ENCODE measurements around the gene BTNL8. TPM values are rescaled to one million over a fixed set of nuclear protein-coding genes. Genes with fewer than 3 reads are reported as not detected.

BTNL8 gene
- total RNA-seq, 1 donor from 2014 or later, result not detected

- no peak overlapping the region for H3K4me3 Mint-ChIP-seq (ENCODE audit: unreplicated experiment)
- no peaks in the 10 kb centered on the region for H3K4me1 Mint-ChIP-seq (ENCODE audit: unreplicated experiment)
- H3K9me3 Mint-ChIP-seq (ENCODE audit: unreplicated experiment), result no peaks in the 10 kb centered on the region
- H3K36me3 Mint-ChIP-seq (ENCODE audit: unreplicated experiment), result no peaks in the 10 kb centered on the region
- no peak overlapping the region for H3K27ac Mint-ChIP-seq (ENCODE audit: unreplicated experiment)
- no peak for DNase-seq (ENCODE audit: extremely low spot score, unreplicated experiment)
- TF ChIP-seq, protein P1, sequence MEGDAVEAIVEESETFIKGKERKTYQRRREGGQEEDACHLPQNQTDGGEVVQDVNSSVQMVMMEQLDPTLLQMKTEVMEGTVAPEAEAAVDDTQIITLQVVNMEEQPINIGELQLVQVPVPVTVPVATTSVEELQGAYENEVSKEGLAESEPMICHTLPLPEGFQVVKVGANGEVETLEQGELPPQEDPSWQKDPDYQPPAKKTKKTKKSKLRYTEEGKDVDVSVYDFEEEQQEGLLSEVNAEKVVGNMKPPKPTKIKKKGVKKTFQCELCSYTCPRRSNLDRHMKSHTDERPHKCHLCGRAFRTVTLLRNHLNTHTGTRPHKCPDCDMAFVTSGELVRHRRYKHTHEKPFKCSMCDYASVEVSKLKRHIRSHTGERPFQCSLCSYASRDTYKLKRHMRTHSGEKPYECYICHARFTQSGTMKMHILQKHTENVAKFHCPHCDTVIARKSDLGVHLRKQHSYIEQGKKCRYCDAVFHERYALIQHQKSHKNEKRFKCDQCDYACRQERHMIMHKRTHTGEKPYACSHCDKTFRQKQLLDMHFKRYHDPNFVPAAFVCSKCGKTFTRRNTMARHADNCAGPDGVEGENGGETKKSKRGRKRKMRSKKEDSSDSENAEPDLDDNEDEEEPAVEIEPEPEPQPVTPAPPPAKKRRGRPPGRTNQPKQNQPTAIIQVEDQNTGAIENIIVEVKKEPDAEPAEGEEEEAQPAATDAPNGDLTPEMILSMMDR (IDR thresholded peaks at IDR 0.05), result no peak
- no peaks in the 10 kb centered on the region for H3K27me3 Mint-ChIP-seq (ENCODE audit: unreplicated experiment)
These were observed 11.8 kb downstream of the BTNL8 start for GRCh38 chr5:180910735-180911134.

GRCh38 chr5:180914646-180915045 lies 15.7 kb downstream of the BTNL8 start:
- H3K4me3 Mint-ChIP-seq (ENCODE audit: unreplicated experiment), result no peak overlapping the region
- no peak overlapping the region for H3K27ac Mint-ChIP-seq (ENCODE audit: unreplicated experiment)
- H3K36me3 Mint-ChIP-seq (ENCODE audit: unreplicated experiment), result no peaks in the 10 kb centered on the region
- TF ChIP-seq, protein P1 (IDR thresholded peaks at IDR 0.05), result no peak
- no peak for DNase-seq (ENCODE audit: extremely low spot score, unreplicated experiment)
- H3K4me1 Mint-ChIP-seq (ENCODE audit: unreplicated experiment), result peaks cover 3% of the 10 kb centered on the region
- no peaks in the 10 kb centered on the region for H3K27me3 Mint-ChIP-seq (ENCODE audit: unreplicated experiment)
- H3K9me3 Mint-ChIP-seq (ENCODE audit: unreplicated experiment), result no peaks in the 10 kb centered on the region

GRCh38 chr5:180915924-180916323 lies 17.0 kb downstream of the BTNL8 start:
- TF ChIP-seq, protein P1 (IDR thresholded peaks at IDR 0.05), result no peak
- Mint-ChIP-seq H3K4me1 (ENCODE audit: unreplicated experiment) (peaks cover 3% of the 10 kb centered on the region), H3K9me3 (ENCODE audit: unreplicated experiment) (no peaks in the 10 kb centered on the region), H3K36me3 (ENCODE audit: unreplicated experiment) (no peaks in the 10 kb centered on the region), H3K27ac (ENCODE audit: unreplicated experiment) (no peak overlapping the region), H3K4me3 (ENCODE audit: unreplicated experiment) (no peak overlapping the region), H3K27me3 (ENCODE audit: unreplicated experiment) (peaks cover 3% of the 10 kb centered on the region)
- no peak for DNase-seq (ENCODE audit: extremely low spot score, unreplicated experiment)

GRCh38 chr5:180918380-180918779 lies 19.4 kb downstream of the BTNL8 start:
- no peak overlapping the region for H3K4me3 Mint-ChIP-seq (ENCODE audit: unreplicated experiment)
- no peaks in the 10 kb centered on the region for H3K36me3 Mint-ChIP-seq (ENCODE audit: unreplicated experiment)
- H3K27me3 Mint-ChIP-seq (ENCODE audit: unreplicated experiment), result peaks cover 6% of the 10 kb centered on the region
- TF ChIP-seq, protein P1 (IDR thresholded peaks at IDR 0.05), result no peak
- H3K4me1 Mint-ChIP-seq (ENCODE audit: unreplicated experiment), result peaks cover 3% of the 10 kb centered on the region
- no peak for DNase-seq (ENCODE audit: extremely low spot score, unreplicated experiment)
- peaks cover 10% of the 10 kb centered on the region for H3K9me3 Mint-ChIP-seq (ENCODE audit: unreplicated experiment)
- H3K27ac Mint-ChIP-seq (ENCODE audit: unreplicated experiment), result no peak overlapping the region

- Mint-ChIP-seq H3K27me3 (ENCODE audit: unreplicated experiment) (peaks cover 6% of the 10 kb centered on the region), H3K4me3 (ENCODE audit: unreplicated experiment) (no peak overlapping the region), H3K4me1 (ENCODE audit: unreplicated experiment) (peaks cover 3% of the 10 kb centered on the region), H3K9me3 (ENCODE audit: unreplicated experiment) (peaks cover 10% of the 10 kb centered on the region), H3K27ac (ENCODE audit: unreplicated experiment) (no peak overlapping the region), H3K36me3 (ENCODE audit: unreplicated experiment) (no peaks in the 10 kb centered on the region)
- TF ChIP-seq, protein P1 (IDR thresholded peaks at IDR 0.05), result no peak
- DNase-seq (ENCODE audit: extremely low spot score, unreplicated experiment), result no peak
These were observed 21.8 kb downstream of the BTNL8 start for GRCh38 chr5:180920710-180921109.
